DND-41 (cell line): ENCODE measurements around the gene PYGB.

Experiments
- ATAC-seq: fragments of 200-7000 bp; cut with Tn5 transposase; 3 replicates; pipeline ENCODE4 v1.9.1; 2021; ENCODE audit warnings: low read depth; ENCODE audit not compliant: insufficient read depth
- DNase-seq: peaks from one replicate; pipeline ENCODE4 v3.0.0-alpha.2; 2020
- H2AFZ ChIP-seq: 2 replicates; pipeline ENCODE4 v1.6.0; 2012; ENCODE audit warnings: low read depth, low read length
- H3K27ac ChIP-seq: 2 replicates; pipeline ENCODE4 v1.5.1; 2012; ENCODE audit warnings: low read length, inconsistent platforms
- H3K27me3 ChIP-seq: fragments of 200-600 bp; sonication (generic); 2 replicates; pipeline ENCODE4 v1.6.0; 2012; ENCODE audit warnings: low read length, mild to moderate bottlenecking, inconsistent platforms; ENCODE audit not compliant: insufficient read depth, poor library complexity
- H3K36me3 ChIP-seq: 2 replicates; pipeline ENCODE4 v1.5.1; 2012; ENCODE audit warnings: low read length, inconsistent platforms; ENCODE audit not compliant: insufficient read depth
- H3K4me1 ChIP-seq: 2 replicates; pipeline ENCODE4 v1.5.1; 2012; ENCODE audit warnings: mild to moderate bottlenecking, low read length; ENCODE audit not compliant: insufficient read depth
- H3K4me2 ChIP-seq: 2 replicates; pipeline ENCODE4 v1.6.0; 2012; ENCODE audit warnings: mild to moderate bottlenecking, moderate library complexity, low read length, inconsistent platforms; ENCODE audit not compliant: insufficient read depth
- H3K4me3 ChIP-seq, 2 experiments: fragments of 200-600 bp in 1 of 2; shearing (Covaris generic) in 1 of 2; 2 replicates each; pipeline ENCODE4 v1.5.1; 2012 to 2016; ENCODE audit warnings: inconsistent platforms in 2 of 2, low read length in 2 of 2, mild to moderate bottlenecking in 2 of 2, low read depth in 1 of 2, moderate library complexity in 1 of 2
- H3K79me2 ChIP-seq: 2 replicates; pipeline ENCODE4 v1.6.0; 2012; ENCODE audit warnings: low read length, inconsistent platforms; ENCODE audit not compliant: insufficient read depth
- H3K9ac ChIP-seq: 2 replicates; pipeline ENCODE4 v1.6.0; 2012; ENCODE audit warnings: low read depth, mild to moderate bottlenecking, inconsistent platforms, low read length, moderate library complexity
- H3K9me3 ChIP-seq: 2 replicates; pipeline ENCODE4 v1.5.1; 2012; ENCODE audit warnings: low read length, moderate library complexity, mild to moderate bottlenecking, inconsistent platforms; ENCODE audit not compliant: insufficient read depth, severe bottlenecking
- H4K20me1 ChIP-seq: 2 replicates; pipeline ENCODE4 v1.6.0; 2012; ENCODE audit warnings: low read length; ENCODE audit not compliant: insufficient read depth
- EZH2 ChIP-seq: IDR thresholded peaks from 3 replicates; pipeline ENCODE4 v1.6.1; 2012; ENCODE audit warnings: borderline replicate concordance, low read depth, mild to moderate bottlenecking, moderate library complexity, low read length, inconsistent platforms; ENCODE audit not compliant: severe bottlenecking
- TF ChIP-seq, protein P1 (sequence below): IDR thresholded peaks from 2 replicates; pipeline ENCODE4 v1.5.1; 2012; ENCODE audit warnings: borderline replicate concordance, low read length, moderate library complexity, mild to moderate bottlenecking; ENCODE audit not compliant: poor library complexity, severe bottlenecking; ENCODE audit errors: extremely low read depth

PYGB gene

DNA sequence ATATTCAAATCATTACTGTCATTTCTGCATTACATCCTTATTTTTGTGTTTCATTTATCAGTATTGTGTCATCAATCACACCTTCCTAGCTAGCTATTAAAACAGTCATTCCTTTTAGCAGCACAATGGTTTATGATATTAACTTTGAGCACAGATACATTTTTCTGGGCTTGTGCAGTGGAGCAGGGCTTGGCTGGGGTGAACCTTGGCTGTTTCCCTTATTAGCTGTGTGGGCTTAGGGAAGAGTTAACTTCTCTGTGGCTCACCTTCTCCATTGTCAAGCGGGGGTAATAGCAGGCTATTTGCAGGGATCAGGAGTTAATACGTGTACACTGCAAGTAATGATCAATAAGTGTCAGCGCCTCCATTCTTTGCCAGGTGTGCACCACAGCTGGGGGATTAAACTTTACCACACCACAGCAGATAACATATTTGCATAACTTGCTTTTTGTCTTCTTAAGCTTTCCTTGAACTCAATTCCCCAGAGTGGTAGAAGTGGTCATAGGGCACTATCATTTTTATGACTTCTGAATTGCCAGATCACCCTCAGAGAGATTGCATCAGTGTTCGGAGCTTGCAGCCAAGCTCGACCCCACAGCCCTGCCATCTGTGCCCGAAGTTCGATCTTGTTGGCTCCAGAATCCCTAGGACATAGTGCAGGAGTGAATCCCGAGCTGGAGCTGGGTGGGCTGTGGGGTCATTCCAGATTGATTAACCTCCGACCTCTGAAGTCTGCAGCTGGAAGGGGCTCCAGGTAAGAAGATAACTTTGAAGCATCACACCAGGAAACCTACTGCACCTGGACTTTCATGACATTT is 1.5 kb upstream of the PYGB start:
- TF ChIP-seq EZH2, result no peak
- TF ChIP-seq, protein P1, sequence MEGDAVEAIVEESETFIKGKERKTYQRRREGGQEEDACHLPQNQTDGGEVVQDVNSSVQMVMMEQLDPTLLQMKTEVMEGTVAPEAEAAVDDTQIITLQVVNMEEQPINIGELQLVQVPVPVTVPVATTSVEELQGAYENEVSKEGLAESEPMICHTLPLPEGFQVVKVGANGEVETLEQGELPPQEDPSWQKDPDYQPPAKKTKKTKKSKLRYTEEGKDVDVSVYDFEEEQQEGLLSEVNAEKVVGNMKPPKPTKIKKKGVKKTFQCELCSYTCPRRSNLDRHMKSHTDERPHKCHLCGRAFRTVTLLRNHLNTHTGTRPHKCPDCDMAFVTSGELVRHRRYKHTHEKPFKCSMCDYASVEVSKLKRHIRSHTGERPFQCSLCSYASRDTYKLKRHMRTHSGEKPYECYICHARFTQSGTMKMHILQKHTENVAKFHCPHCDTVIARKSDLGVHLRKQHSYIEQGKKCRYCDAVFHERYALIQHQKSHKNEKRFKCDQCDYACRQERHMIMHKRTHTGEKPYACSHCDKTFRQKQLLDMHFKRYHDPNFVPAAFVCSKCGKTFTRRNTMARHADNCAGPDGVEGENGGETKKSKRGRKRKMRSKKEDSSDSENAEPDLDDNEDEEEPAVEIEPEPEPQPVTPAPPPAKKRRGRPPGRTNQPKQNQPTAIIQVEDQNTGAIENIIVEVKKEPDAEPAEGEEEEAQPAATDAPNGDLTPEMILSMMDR, result no peak
- peaks cover 10% of the 10 kb centered on the region; the same call in 1 of the 2 replicates for H4K20me1 ChIP-seq
- no peaks in the 10 kb centered on the region for H3K9me3 ChIP-seq
- ATAC-seq (no peak), DNase-seq (no peak)
- peaks cover 34% of the 10 kb centered on the region for H3K79me2 ChIP-seq
- peaks cover 9% of the 10 kb centered on the region for H3K36me3 ChIP-seq
- H3K27ac ChIP-seq, result no peak overlapping the region
- no peak overlapping the region for H2AFZ ChIP-seq
- H3K4me3 ChIP-seq, result no peak overlapping the region
- H3K4me2 ChIP-seq, result no peak overlapping the region
- no peak overlapping the region for H3K9ac ChIP-seq
- peaks cover 10% of the 10 kb centered on the region for H3K27me3 ChIP-seq
- peaks cover 41% of the 10 kb centered on the region for H3K4me1 ChIP-seq

DNA sequence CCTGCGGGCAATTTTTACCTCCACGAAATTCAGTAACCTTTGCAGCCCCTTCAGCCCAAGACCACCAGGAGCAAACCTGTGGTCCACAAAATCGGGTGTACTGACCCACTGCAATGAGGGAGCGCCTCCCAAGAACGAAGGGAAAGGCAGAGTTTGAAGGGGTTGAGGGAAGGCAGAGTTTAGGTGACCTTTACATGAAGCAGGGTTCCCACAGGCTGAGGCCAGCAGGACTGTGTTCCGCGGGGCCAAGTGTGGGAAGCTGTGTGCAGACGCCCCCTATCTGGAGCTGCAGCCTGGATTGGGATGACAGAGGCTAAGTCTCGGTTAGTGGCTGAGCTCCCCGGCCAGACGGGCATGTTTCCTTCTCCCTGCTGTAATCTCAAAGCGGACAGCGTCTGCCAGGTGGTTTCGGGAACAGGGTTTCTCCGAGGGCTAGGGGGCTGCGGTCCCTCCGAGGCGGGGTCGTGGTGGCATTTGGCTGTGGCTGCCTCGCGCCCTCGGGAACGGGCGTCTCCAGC is 826 bp upstream of the PYGB start:
- H3K79me2 ChIP-seq, result peaks cover 41% of the 10 kb centered on the region
- peak overlapping the region; percentile 99 for H3K4me2 ChIP-seq
- H3K4me3 ChIP-seq, result peak overlapping the region; percentile 42 to 100; a peak in 3 of 4 replicates
- peaks cover 16% of the 10 kb centered on the region; the same call in 1 of the 2 replicates for H4K20me1 ChIP-seq
- DNase-seq (peak; percentile 35), ATAC-seq (peak; percentile 15)
- no peak overlapping the region for H3K27ac ChIP-seq
- H3K36me3 ChIP-seq, result peaks cover 16% of the 10 kb centered on the region
- peak overlapping the region; percentile 95 for H3K9ac ChIP-seq
- no peaks in the 10 kb centered on the region for H3K9me3 ChIP-seq
- peak overlapping the region; percentile 93 for H2AFZ ChIP-seq
- H3K27me3 ChIP-seq, result peaks cover 10% of the 10 kb centered on the region
- peak; percentile 46 for TF ChIP-seq EZH2
- TF ChIP-seq, protein P1, result peak; percentile 50
- H3K4me1 ChIP-seq, result peaks cover 45% of the 10 kb centered on the region

DNA sequence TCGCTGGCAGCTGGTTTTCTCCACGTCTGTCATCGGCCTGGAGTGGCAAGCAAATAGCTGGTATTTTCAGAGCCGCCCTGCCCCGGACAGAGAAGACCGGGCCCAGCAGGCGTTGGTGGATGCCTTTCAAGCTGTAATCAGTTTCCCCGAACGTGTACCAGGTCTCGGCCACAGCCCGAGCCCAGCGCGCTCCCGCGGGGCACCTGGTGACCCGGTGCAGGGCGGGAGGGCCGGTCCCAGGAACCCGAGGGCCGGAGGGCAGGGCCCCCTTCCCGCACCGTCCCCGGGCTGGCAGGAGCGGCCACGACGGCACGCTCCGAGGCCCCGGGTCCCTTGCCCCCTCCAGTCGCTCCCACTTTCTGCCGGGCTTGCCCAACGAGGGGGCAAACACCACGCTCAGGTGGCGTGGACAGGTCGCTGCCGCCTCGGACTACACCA is 348 bp upstream of the PYGB start:
- peak; percentile 9 for ATAC-seq
- Histone ChIP-seq H4K20me1 (peaks cover 21% of the 10 kb centered on the region; the same call in 1 of the 2 replicates), H3K27me3 (peaks cover 10% of the 10 kb centered on the region), H3K4me1 (peaks cover 48% of the 10 kb centered on the region), H3K27ac (peak overlapping the region; percentile 41), H3K36me3 (peaks cover 21% of the 10 kb centered on the region), H3K4me3 (peak overlapping the region; percentile 42 to 100; a peak in 3 of 4 replicates), H2AFZ (peak overlapping the region; percentile 93), H3K9me3 (no peaks in the 10 kb centered on the region), H3K4me2 (peak overlapping the region; percentile 99), H3K79me2 (peaks cover 45% of the 10 kb centered on the region), H3K9ac (peak overlapping the region; percentile 95)
- TF ChIP-seq, protein P1, result no peak
- no peak for TF ChIP-seq EZH2
- no peak for DNase-seq
